Mesenchymal stem cell (in vitro differentiated cells and primary cell): ENCODE results near the gene LATS2.

ENCODE experiments used
- DNase-seq: peaks from one replicate; pipeline ENCODE4 v3.0.0-alpha.2; 2013
- H2AFZ ChIP-seq: one replicate; pipeline ENCODE4 v1.6.1; 2013; ENCODE audit warnings: low read depth, mild to moderate bottlenecking, control low read depth, inconsistent platforms, low read length, moderate library complexity
- H2AK5ac ChIP-seq: 2 replicates; pipeline ENCODE4 v1.6.1; 2013; ENCODE audit warnings: low read length, moderate library complexity, mild to moderate bottlenecking, inconsistent platforms; ENCODE audit not compliant: severe bottlenecking
- H2BK120ac ChIP-seq: one replicate; pipeline ENCODE4 v1.6.1; 2013; ENCODE audit warnings: low read depth, mild to moderate bottlenecking, inconsistent platforms, low read length, moderate library complexity
- H2BK12ac ChIP-seq, 2 experiments: one replicate each; pipeline ENCODE4 v1.6.1; 2013; ENCODE audit warnings: inconsistent platforms in 2 of 2, low read length in 2 of 2, mild to moderate bottlenecking in 2 of 2, moderate library complexity in 2 of 2, control low read depth in 1 of 2
- H2BK15ac ChIP-seq: one replicate; pipeline ENCODE4 v1.6.1; 2013; ENCODE audit warnings: mild to moderate bottlenecking, low read depth, inconsistent platforms; ENCODE audit not compliant: poor library complexity, severe bottlenecking
- H2BK5ac ChIP-seq: 2 replicates; pipeline ENCODE4 v1.6.1; 2013; ENCODE audit warnings: low read depth, mild to moderate bottlenecking, low read length, control low read depth, inconsistent platforms; ENCODE audit not compliant: poor library complexity, severe bottlenecking
- H3K14ac ChIP-seq, 2 experiments: one replicate each; pipeline ENCODE4 v1.6.1; 2013; ENCODE audit warnings: inconsistent platforms in 2 of 2, low read length in 2 of 2, control low read depth in 1 of 2, mild to moderate bottlenecking in 1 of 2, moderate library complexity in 1 of 2
- H3K18ac ChIP-seq, 2 experiments: one replicate each; pipeline ENCODE4 v1.6.1; 2013; ENCODE audit warnings: inconsistent platforms in 2 of 2, low read length in 2 of 2, control low read depth in 1 of 2, low read depth in 1 of 2, mild to moderate bottlenecking in 1 of 2
- H3K23ac ChIP-seq, 2 experiments: one replicate each; pipeline ENCODE4 v1.6.1; 2013; ENCODE audit warnings: inconsistent platforms in 2 of 2, low read length in 2 of 2, mild to moderate bottlenecking in 2 of 2, moderate library complexity in 2 of 2, control low read depth in 1 of 2
- H3K27ac ChIP-seq: 2 replicates; pipeline ENCODE4 v1.5.1; 2013; ENCODE audit warnings: mild to moderate bottlenecking, moderate library complexity, low read length, control low read depth, inconsistent platforms; ENCODE audit not compliant: poor library complexity, severe bottlenecking
- H3K27me3 ChIP-seq, 2 experiments: 2 replicates each; pipeline versions ENCODE4 v1.6.1 to v1.7.0; 2013; ENCODE audit warnings: low read length in 2 of 2, mild to moderate bottlenecking in 2 of 2, moderate library complexity in 2 of 2, control low read depth in 1 of 2, inconsistent platforms in 1 of 2; ENCODE audit not compliant: control insufficient read depth in 1 of 2, insufficient read depth in 1 of 2
- H3K36me3 ChIP-seq, 2 experiments: 2 replicates each; pipeline versions ENCODE4 v1.6.1 to v1.7.0; 2013; ENCODE audit warnings: low read length in 2 of 2, control low read depth in 1 of 2, inconsistent platforms in 1 of 2, low read depth in 1 of 2, mild to moderate bottlenecking in 1 of 2; ENCODE audit not compliant: insufficient read depth in 2 of 2, control insufficient read depth in 1 of 2
- H3K4ac ChIP-seq, 2 experiments: one replicate each; pipeline ENCODE4 v1.6.1; 2013; ENCODE audit warnings: inconsistent platforms in 2 of 2, low read length in 2 of 2, mild to moderate bottlenecking in 2 of 2, moderate library complexity in 2 of 2, control low read depth in 1 of 2, low read depth in 1 of 2
- H3K4me1 ChIP-seq: 2 replicates; pipeline ENCODE4 v1.6.1; 2013; ENCODE audit warnings: low read depth, low read length, control low read depth; ENCODE audit not compliant: control insufficient read depth, insufficient read depth
- H3K4me2 ChIP-seq: 2 replicates; pipeline ENCODE4 v1.6.1; 2013; ENCODE audit warnings: low read length, mild to moderate bottlenecking, inconsistent platforms; ENCODE audit not compliant: poor library complexity, severe bottlenecking
- H3K4me3 ChIP-seq, 2 experiments: 2 replicates each; pipeline versions ENCODE4 v1.5.1 to v1.7.0; 2013; ENCODE audit warnings: low read length in 2 of 2, mild to moderate bottlenecking in 2 of 2, control low read depth in 1 of 2, low read depth in 1 of 2; ENCODE audit not compliant: insufficient read depth in 1 of 2
- H3K79me1 ChIP-seq: replicated peaks from 2 replicates; pipeline ENCODE4 v1.6.1; 2013; ENCODE audit warnings: mild to moderate bottlenecking, control low read depth, low read length, inconsistent platforms; ENCODE audit not compliant: poor library complexity, severe bottlenecking
- H3K9ac ChIP-seq: 2 replicates; pipeline ENCODE4 v1.7.0; 2013; ENCODE audit warnings: mild to moderate bottlenecking, low read length, moderate library complexity
- H3K9me3 ChIP-seq: 2 replicates; pipeline ENCODE4 v1.7.0; 2013; ENCODE audit warnings: mild to moderate bottlenecking, low read length; ENCODE audit not compliant: control insufficient read depth
- H4K8ac ChIP-seq: one replicate; pipeline ENCODE4 v1.6.1; 2013; ENCODE audit warnings: inconsistent platforms, mild to moderate bottlenecking, low read length, moderate library complexity
- H4K91ac ChIP-seq: one replicate; pipeline ENCODE4 v1.6.1; 2013; ENCODE audit warnings: mild to moderate bottlenecking, low read length, inconsistent platforms
- WGBS: methylation state at CpG from one replicate; pipeline ENCODE4 v1.1.7; 2013; ENCODE audit warnings: mixed read lengths; 5-methylcytosine and 5-hydroxymethylcytosine counted together

Gene LATS2

GRCh38 chr13:20977394-20977793, 84.0 kb downstream of the LATS2 start:
- no peak overlapping the region for H3K27ac ChIP-seq
- H3K9me3 ChIP-seq: no peaks in the 10 kb centered on the region
- no peak overlapping the region for H3K18ac ChIP-seq
- H3K9ac ChIP-seq: no peak overlapping the region
- no peak overlapping the region for H3K4ac ChIP-seq
- WGBS: 100% methylated on average over 2 of the region's 2 CpGs
- peaks cover 54 to 94% of the 10 kb centered on the region in 2 experiments for H3K36me3 ChIP-seq
- H3K79me1 ChIP-seq: peaks cover 42% of the 10 kb centered on the region
- H3K23ac ChIP-seq: no peak overlapping the region
- no peak overlapping the region for H2BK120ac ChIP-seq
- H4K91ac ChIP-seq: no peak overlapping the region
- no peak for DNase-seq
- H2BK5ac ChIP-seq: no peak overlapping the region
- H2AFZ ChIP-seq: no peak overlapping the region
- H3K4me3 ChIP-seq: no peak overlapping the region
- no peak overlapping the region for H3K14ac ChIP-seq
- no peak overlapping the region for H2BK12ac ChIP-seq
- H2BK15ac ChIP-seq: no peak overlapping the region
- H2AK5ac ChIP-seq: no peak overlapping the region
- no peaks in the 10 kb centered on the region for H3K27me3 ChIP-seq
- peaks cover 2% of the 10 kb centered on the region for H3K4me1 ChIP-seq
- no peak overlapping the region for H3K4me2 ChIP-seq
- H4K8ac ChIP-seq: no peak overlapping the region

GRCh38 chr13:20974981-20975585, 86.3 kb downstream of the LATS2 start:
- H3K79me1 ChIP-seq: peaks cover 28% of the 10 kb centered on the region
- H2BK5ac ChIP-seq: no peak overlapping the region
- H4K8ac ChIP-seq: no peak overlapping the region
- H3K36me3 ChIP-seq: peaks cover 38 to 72% of the 10 kb centered on the region in 2 experiments
- H2BK120ac ChIP-seq: no peak overlapping the region
- peaks cover 2% of the 10 kb centered on the region for H3K4me1 ChIP-seq
- no peak overlapping the region for H3K14ac ChIP-seq
- H3K9me3 ChIP-seq: no peaks in the 10 kb centered on the region
- H2BK12ac ChIP-seq: no peak overlapping the region
- H4K91ac ChIP-seq: no peak overlapping the region
- WGBS: 96% methylated on average over 19 of the region's 20 CpGs
- DNase-seq: peak; percentile 48
- no peak overlapping the region for H3K4me3 ChIP-seq
- no peak overlapping the region for H2BK15ac ChIP-seq
- no peak overlapping the region for H3K18ac ChIP-seq
- no peaks in the 10 kb centered on the region for H3K27me3 ChIP-seq
- no peak overlapping the region for H3K27ac ChIP-seq
- no peak overlapping the region for H3K23ac ChIP-seq
- H3K9ac ChIP-seq: no peak overlapping the region
- no peak overlapping the region for H3K4ac ChIP-seq
- no peak overlapping the region for H2AFZ ChIP-seq
- no peak overlapping the region for H3K4me2 ChIP-seq
- H2AK5ac ChIP-seq: no peak overlapping the region

DNA sequence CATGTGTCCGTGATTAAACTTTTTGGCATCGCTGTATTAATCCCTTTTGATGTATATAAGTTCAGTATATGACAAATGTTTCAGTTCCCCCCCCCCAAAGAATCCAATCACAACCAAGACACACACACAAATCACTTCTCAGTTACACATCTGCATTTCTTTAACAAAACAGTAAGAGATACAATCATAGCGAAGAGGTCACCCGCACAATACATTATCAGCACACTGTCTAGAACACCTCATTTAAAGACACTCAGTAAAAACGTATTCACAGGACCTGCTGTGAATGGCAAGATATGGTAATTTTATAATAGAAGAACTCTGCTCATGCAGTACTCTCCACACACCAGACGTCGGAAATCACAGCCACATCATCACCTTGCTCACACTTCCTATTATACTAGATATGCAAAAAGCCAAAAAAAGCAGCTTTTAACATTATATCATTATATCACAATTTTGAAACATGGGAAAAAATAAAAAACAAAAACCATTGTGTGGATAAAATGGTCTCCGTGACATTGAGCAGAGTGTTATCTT, 87.4 kb downstream of the LATS2 start:
- Histone ChIP-seq H3K79me1 (peaks cover 20% of the 10 kb centered on the region), H2BK15ac (no peak overlapping the region), H4K91ac (no peak overlapping the region), H3K4ac (no peak overlapping the region), H2BK120ac (no peak overlapping the region), H2AK5ac (no peak overlapping the region), H2BK12ac (no peak overlapping the region), H3K27ac (no peak overlapping the region), H3K4me1 (peaks cover 2% of the 10 kb centered on the region), H3K27me3 (no peaks in the 10 kb centered on the region), H2AFZ (no peak overlapping the region), H3K18ac (no peak overlapping the region), H3K36me3 (peaks cover 28 to 61% of the 10 kb centered on the region in 2 experiments), H4K8ac (no peak overlapping the region), H3K4me2 (no peak overlapping the region), H3K4me3 (no peak overlapping the region), H3K14ac (no peak overlapping the region), H3K9me3 (no peaks in the 10 kb centered on the region), H3K23ac (no peak overlapping the region), H2BK5ac (no peak overlapping the region), H3K9ac (no peak overlapping the region)
- WGBS: 92% methylated on average over 2 of the region's 8 CpGs
- no peak for DNase-seq

- no peak overlapping the region for H3K23ac ChIP-seq
These were observed 88.7 kb downstream of the LATS2 start for GRCh38 chr13:20972731-20973130.

More at GRCh38 chr13:20972731-20973130, 88.7 kb downstream of the LATS2 start:
- Histone ChIP-seq H3K9ac (no peak overlapping the region), H2AFZ (no peak overlapping the region), H3K4me3 (no peak overlapping the region), H2AK5ac (no peak overlapping the region), H2BK15ac (no peak overlapping the region), H2BK120ac (no peak overlapping the region), H2BK5ac (no peak overlapping the region), H3K4me1 (peaks cover 2% of the 10 kb centered on the region), H4K8ac (no peak overlapping the region), H4K91ac (no peak overlapping the region), H2BK12ac (no peak overlapping the region), H3K14ac (no peak overlapping the region), H3K4me2 (no peak overlapping the region), H3K18ac (no peak overlapping the region), H3K36me3 (peaks cover 18 to 50% of the 10 kb centered on the region in 2 experiments), H3K9me3 (no peaks in the 10 kb centered on the region), H3K4ac (no peak overlapping the region), H3K27ac (no peak overlapping the region), H3K79me1 (peaks cover 14% of the 10 kb centered on the region), H3K27me3 (no peaks in the 10 kb centered on the region)
- DNase-seq: no peak
- 90% methylated on average over 1 of the region's 2 CpGs for WGBS
